ENCODE measurements around the gene TMEM106A.
"Not testable (repeated sequence)": the region's sequence is repeated elsewhere in the genome, so short reads cannot be mapped to it uniquely, and the experiment has no call there.

TMEM106A gene

DNA sequence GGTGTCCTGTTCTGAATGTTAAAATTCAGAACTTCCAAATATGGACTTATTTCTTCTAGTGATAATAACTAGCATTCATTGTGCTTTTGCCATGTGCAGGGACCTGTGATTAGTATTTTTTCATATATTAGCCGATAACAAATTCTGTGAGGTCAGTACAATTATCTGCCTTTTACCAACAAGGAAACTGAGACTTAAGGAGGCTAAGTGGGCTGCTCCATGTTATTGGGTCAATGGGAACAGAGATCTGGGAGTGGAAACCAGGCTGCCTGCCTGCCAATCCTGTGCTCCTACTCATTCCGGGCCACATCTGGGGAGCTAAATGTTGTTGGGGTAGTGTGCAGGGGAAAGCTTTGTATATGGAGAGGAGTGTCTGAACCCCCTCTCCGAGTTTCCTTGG, 3.7 kb downstream of the TMEM106A start:
- no peak for DNase-seq (ENCODE audit: low spot score)

GRCh38 chr17:43216369-43216761, 4.7 kb downstream of the TMEM106A start:
- no peak for DNase-seq (ENCODE audit: low spot score)

DNA sequence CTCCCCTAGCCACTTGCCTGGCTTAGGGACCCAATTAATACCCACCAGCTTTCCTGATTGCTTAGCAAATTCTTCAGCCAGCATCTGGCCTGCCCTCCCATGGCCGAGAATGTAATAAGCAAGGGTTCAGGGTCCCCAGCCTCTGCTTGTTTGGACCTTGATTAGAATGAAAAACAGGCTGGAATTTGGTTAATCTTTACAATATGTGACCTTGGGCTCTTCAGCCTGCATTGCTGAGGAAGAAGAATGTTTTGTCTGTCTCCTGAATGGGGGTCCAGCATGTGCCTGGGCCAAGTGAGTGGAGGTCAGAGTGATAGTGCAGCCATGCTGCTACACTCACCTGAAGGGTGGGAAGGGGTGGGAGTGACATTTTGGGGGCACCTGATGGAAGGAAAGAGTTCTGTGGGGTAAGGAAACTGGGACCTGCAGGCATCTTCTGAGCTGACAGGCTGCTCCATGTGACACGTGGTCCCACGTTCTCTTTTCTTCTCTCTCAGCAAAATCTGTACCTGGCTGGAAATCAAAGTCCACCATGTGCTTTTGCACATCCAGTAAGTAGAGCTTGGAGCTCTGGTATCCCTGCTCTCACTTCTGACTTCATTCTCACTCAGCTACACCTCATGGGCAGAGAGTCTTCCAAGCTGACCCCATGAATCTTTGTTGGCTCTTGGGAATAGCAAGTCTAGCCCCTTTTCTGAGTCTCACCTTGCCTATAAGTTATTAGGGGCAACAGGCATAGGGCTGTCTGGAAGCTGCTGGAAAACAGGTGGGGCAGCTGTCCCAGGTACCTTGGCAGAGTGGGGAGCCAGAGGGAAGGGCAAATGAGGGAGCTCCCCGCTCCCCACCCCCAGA, 5.3 kb downstream of the TMEM106A start:
- no peak for DNase-seq (ENCODE audit: low spot score)

GRCh38 chr17:43217614-43218087, 6.0 kb downstream of the TMEM106A start:
- DNase-seq (ENCODE audit: low spot score): no peak

- no peak for DNase-seq (ENCODE audit: low spot score)
Measured at GRCh38 chr17:43219001-43219400, 7.3 kb downstream of the TMEM106A start.

DNA sequence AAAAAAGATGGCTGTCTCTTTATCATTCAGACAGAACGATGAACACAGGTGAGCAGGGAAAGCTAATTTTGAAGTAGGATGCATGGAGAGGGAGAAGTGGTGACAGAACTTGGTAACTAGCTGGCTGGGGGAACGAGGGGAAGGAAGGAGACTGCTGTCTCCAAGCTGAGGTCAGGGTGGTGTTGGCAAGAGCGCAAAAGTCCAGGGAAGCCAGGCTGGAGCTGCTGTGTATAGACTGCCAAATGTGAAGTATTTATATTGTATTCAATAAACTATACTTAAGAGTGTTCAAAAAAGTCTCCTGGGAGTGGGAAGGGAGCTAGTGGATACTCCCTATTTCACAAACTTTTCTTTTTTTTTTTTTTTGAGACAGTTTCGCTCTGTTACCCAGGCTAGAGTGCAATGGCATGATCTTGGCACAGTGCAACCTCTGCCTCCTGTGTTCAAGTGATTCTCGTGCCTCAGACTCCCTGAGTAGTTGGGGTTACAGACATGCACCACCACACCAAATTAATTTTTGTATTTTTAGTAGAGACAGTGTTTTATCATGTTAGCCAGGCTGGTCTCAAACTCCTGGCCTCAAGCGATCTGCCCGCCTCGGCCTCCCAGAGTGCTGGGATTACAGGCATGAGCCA, 8.2 kb downstream of the TMEM106A start:
- DNase-seq (ENCODE audit: low spot score): no peak

DNA sequence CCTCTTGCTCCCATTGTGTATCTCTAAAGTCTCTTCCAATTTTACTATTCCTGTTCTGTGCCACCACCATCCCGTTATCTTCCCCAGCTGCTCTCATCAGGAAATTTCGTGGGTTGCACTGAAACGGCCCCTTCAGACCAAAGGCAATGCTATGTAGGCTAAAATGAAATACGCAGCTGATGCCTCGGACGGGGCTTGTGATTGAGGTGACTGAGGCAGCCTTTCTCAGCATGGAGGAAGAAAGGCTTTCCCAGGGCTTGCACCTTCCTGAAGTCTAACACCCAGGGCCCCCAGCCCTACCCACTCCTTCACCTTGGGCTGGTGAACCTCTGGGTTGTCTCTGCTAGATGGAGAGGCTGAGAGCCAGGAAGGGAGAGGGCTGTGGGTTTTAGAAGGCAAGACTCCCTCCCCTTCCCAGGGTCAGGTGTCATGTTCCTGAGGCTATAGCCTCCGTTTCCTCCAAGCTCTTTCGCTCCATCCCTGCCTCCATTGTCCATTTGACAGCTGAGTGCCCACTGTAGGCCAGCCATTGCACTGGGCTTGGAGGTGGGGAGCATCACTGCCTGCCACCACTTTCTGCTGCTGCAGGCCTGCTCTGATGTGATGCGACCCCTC, 8.9 kb downstream of the TMEM106A start:
- no peak for DNase-seq (ENCODE audit: low spot score)

DNA sequence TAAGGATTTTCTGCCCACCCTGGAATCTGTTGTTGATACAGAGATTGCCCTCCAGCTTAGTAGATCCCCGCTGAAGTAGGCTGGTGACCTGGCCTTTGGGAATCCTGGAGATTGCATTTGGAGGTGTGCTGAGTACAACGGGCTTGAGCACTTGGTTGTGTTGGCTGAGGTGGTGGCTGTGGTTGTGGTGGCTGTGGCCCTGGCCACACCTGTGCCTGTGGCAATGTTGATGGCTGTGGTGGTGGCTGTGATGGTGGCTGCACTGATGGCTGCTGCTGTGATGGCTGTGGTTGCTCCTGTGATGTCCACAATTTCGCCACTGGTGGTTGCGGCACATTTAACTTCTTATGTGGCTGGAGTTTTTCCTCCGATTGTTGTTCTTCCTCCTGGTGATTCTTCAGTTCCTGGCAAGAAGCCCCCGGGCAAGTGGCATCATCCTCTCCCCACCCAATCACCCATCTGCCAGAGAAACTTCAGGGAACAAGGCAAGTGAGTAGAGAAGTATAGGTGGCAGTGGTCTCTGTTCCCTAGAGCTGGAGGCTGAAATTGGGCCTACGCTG, 12.6 kb downstream of the TMEM106A start:
- DNase-seq (ENCODE audit: low spot score): no peak

DNA sequence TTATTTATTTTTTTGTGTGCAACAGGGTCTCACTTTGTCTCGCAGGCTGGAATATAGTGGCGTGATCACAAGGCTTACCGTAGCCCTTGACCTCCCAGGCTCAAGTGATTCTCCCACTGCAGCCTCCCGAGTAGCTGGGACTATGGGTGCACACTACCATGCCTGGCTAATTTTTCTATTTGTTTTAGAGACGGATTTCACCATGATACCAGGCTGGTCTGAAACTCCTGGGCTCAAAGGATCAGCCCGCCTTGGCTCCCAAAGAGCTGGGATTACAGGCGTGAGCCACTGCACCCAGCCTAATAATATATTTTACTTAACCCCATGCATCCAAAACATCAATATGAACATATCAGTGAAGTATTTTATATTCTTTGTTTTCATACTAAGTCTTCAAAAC, 14.7 kb downstream of the TMEM106A start:
- no peak for DNase-seq (ENCODE audit: low spot score)

- DNase-seq (ENCODE audit: low spot score): not testable (repeated sequence)
Measured at GRCh38 chr17:43228020-43228782, 16.5 kb downstream of the TMEM106A start, which contains the start of gene CCDC200. CCDC200 (minus strand) TSS chr17:43228623; CDS start chr17:43228554, 69 bp downstream.

DNA sequence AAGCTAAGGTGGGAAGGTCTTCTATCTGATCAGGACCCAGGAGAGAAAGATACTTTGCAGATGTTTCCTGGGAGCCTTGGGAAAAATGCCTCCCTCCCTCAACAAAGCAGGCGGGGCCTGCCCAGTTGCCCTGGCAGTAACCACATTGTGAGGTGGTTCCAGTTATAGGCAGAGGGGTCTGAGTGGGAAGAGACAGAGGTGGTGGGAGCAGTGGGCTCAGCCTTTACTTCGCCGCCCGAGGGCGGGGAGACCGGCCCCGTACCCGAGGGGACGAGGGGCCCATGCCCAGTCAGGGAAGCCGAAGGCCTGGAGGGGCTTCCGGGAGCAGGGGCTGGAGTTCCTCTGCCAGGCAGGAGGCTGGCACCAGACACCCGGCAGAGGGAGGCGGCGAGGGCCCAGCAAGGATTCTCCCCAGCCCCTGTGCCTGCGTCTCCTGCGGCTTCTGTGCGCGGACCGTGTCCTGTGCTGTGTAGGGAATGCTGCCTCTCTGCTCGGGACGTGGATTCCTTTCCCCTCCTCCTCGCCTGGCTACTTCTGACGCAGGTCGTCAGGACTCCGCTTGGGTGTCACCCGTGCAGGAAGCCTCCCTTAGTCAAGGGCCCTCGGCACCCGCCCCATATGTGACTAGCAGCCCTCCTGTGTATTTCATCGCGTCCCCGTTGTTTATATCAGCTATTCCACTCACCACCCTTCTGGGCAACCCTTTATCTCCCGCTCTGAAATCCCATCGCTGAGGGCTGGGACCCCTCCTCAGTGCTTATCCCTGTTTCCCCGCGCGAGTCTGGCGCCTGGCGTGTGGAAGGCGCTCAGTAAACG, 19.7 kb downstream of the TMEM106A start:
- not testable (repeated sequence) for DNase-seq (ENCODE audit: low spot score)

DNA sequence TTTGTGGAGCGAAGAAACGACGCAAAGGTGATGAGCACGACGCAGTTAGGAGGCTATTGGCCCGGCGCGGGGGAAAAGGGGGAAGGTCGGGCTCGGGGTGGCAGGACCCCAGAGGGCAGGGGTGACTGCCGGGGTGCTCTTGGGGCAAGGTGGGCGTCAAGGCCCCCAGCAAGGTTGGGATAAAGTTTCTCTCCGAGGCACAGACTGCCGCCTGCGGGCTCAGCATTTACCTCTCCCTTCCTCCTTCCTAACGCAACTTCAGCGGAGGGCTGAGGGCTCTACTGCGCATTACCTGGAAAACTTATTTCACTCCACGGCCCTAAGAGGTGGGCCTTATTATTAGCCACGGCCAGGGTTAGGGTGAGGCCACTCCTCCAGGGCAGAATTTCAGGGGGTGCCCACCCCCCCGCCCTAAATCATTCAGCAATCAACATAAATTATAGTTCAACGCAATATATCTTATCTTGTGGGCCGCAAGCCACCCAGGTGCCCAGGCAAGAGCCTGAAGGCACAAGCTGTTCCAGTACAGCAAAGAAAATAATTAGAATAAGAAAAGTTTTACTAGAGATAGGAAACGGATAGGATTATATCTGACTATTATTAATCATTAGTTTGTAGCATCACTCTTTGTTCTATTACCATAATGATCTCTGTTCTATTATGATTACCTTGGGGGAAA, 20.5 kb downstream of the TMEM106A start:
- not testable (repeated sequence) for DNase-seq (ENCODE audit: low spot score)

GRCh38 chr17:43233263-43233662, 21.6 kb downstream of the TMEM106A start:
- DNase-seq (ENCODE audit: low spot score): not testable (repeated sequence)

DNA sequence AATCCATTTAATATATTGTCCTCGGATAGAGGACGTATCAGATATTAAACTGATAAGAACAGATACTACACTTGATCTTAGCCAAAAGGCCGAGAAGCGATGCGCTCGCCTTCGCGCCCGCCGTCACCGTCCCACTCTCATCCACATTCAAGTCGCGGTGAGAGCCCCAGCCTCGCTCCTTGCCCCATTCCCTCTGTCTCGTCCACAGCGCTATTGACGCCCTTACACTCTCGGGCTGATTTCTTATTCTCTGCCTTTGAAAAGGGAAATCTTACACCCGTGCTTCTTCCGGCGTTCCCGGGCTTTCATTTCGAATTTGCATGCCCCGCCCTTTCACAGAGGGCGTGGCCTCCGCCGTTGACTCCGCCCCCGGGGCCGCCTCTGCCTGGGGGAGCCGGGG, 22.2 kb downstream of the TMEM106A start, which contains the start of gene RNU2-1:
Gene RNU2-1 (minus strand): TSS at position 101 of the 400 bp plus-strand sequence.
- DNase-seq (ENCODE audit: low spot score): not testable (repeated sequence)

DNA sequence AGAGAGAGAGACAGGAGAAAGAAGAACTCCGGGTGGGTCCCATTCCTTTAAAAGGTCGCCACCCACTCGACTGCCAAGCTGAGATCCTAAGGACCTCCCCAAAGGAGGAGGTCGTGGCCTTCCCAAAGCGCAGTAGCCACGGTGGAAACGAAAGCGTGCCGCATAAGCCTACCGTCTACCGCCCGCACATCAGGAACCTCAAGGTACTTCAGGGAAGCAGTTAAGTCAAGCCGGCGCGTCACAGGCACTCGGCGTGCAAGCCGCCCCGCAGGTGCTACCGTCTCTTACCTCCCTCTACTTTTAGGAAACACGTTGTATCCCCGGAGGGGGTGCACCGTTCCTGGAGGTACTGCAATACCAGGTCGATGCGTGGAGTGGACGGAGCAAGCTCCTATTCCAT, 27.9 kb downstream of the TMEM106A start:
- not testable (repeated sequence) for DNase-seq (ENCODE audit: low spot score)

DNA sequence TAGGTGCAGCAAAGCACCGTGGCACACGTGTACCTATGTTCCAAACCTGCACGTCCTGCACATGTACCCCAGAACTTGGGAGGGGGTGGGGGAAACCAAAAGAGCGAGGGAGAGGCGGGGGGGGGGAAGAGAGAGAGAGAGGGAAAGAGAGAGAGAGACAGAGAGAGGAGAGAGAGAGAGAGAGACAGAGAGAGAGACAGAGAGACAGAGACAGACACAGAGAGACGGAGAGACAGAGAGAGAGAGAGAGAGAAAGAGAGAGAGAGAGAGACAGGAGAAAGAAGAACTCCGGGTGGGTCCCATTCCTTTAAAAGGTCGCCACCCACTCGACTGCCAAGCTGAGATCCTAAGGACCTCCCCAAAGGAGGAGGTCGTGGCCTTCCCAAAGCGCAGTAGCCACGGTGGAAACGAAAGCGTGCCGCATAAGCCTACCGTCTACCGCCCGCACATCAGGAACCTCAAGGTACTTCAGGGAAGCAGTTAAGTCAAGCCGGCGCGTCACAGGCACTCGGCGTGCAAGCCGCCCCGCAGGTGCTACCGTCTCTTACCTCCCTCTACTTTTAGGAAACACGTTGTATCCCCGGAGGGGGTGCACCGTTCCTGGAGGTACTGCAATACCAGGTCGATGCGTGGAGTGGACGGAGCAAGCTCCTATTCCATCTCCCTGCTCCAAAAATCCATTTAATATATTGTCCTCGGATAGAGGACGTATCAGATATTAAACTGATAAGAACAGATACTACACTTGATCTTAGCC, 29.1 kb downstream of the TMEM106A start:
- not testable (repeated sequence) for DNase-seq (ENCODE audit: low spot score)

DNA sequence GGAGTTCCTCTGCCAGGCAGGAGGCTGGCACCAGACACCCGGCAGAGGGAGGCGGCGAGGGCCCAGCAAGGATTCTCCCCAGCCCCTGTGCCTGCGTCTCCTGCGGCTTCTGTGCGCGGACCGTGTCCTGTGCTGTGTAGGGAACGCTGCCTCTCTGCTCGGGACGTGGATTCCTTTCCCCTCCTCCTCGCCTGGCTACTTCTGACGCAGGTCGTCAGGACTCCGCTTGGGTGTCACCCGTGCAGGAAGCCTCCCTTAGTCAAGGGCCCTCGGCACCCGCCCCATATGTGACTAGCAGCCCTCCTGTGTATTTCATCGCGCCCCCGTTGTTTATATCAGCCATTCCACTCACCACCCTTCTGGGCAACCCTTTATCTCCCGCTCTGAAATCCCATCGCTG, 34.8 kb downstream of the TMEM106A start:
- not testable (repeated sequence) for DNase-seq (ENCODE audit: low spot score)
